GM19023 (cell line): ENCODE results near the gene TARS3.

Experiments used
- ATAC-seq: cut with Tn5 transposase; IDR thresholded peaks from one replicate; pipeline ENCODE4 v1.9.1; 2021; ENCODE audit warnings: mild to moderate bottlenecking, moderate library complexity; ENCODE audit not compliant: unreplicated experiment

Gene TARS3

DNA sequence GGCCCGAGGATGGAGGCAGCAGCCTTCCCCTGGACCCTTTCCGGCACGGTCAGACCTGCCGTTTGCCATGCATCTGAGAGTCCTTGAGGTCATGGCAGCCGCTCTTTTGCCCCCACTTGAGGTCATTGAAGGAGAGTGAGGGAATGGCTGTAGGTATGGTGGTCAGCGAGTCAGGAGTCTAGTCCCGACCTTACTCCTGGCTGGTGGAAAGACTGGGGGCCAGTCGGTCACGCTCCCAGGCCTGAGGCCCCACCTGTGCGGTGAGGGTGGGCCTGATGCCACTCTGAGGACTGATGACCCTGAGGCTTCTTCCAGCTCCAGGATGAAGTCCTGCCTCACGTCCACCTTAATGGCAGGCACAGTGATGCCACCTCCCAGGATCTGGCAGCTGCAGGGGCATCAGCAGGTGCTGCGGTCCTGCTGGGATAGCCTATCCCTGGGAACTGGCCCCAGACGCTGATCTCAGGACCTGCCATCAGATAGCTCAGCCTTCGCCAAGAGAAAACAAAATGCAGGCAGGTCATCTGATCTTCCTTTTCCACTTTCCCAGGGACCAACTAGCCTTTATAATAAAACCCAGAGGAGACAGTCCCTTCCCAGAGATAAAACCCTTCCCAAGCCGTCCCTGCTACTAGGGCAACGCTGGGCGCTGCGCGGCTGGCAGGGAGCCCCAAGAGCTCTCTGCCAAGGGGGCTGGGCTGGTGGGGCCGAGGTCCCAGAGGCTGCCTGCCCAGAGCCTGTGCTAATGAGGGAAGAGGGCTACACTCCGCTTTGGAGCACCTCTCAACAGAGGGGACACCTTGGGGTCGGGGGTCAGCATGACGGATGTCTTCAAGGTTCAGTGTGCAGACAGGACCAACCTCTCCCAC lies 114.3 kb downstream of the TARS3 start:
- ATAC-seq: no peak

DNA sequence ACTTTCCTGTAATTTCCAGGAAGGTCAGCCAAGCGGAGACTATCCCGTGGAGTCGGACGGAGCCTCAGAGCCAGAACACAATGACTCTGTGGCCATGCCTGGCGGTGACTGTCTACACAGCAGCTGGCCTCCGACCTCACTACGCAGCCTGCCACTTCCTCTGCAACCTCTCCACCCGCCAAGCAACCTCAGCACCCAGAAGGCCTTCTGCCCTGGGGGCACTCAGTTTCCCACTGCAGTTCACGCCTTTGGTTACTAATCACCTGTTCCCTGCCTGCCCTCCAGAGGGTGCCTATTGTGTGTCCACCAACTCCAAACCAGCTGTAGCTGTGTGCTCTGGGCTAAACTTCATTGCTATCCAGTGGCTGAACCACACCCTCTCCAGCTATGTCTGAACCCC lies 116.1 kb downstream of the TARS3 start:
- ATAC-seq: no peak

DNA sequence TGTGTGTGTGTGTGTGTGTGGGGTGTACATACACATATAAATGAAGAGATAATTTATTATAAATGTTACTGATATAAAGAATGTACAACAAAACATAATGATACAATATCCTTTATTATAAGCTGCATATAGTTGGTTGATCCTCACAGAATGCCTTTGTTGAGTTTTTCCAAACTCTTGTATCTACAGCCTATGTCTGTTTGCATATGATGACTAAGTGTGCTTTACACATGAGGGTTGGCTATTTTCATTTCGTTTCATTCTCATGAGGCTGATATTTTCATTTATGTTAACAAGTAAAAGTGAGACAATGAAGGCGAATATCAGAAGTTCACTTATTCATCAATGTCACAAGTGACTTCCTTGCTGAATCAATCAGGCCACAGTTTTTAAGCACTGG lies 117.2 kb downstream of the TARS3 start:
- no peak for ATAC-seq

GRCh38 chr15:101604124-101604874 lies 120.0 kb downstream of the TARS3 start:
- no peak for ATAC-seq
